ENCODE measurements around the gene CENPC.

DNA sequence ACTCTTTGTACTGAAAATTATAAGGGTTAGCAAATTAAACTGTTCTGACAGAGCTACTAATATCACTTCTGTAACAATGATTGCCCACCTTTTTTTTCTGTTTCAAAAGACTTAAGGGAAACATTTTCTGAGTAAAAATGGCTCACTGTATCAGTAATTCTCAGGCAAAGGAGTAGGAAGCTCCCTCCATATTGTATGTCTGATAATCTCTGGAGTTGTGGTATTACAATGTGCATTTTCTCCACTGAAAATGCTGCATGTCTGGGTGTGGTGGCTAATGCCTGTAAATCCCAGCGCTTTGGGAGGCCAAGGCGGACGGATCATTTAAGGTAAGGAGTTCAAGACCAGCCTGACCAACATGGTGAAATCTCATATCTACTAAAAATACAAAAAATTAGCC is 8.8 kb upstream of the CENPC start:
- TF ChIP-seq, protein P1, sequence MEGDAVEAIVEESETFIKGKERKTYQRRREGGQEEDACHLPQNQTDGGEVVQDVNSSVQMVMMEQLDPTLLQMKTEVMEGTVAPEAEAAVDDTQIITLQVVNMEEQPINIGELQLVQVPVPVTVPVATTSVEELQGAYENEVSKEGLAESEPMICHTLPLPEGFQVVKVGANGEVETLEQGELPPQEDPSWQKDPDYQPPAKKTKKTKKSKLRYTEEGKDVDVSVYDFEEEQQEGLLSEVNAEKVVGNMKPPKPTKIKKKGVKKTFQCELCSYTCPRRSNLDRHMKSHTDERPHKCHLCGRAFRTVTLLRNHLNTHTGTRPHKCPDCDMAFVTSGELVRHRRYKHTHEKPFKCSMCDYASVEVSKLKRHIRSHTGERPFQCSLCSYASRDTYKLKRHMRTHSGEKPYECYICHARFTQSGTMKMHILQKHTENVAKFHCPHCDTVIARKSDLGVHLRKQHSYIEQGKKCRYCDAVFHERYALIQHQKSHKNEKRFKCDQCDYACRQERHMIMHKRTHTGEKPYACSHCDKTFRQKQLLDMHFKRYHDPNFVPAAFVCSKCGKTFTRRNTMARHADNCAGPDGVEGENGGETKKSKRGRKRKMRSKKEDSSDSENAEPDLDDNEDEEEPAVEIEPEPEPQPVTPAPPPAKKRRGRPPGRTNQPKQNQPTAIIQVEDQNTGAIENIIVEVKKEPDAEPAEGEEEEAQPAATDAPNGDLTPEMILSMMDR (IDR thresholded peaks at IDR 0.05; ENCODE audit: low read depth, low read length) = no peak
- no peak for TF ChIP-seq EZH2phosphoT487 (IDR thresholded peaks at IDR 0.05; ENCODE audit: low read depth)

Measured in OCI-LY3 (cell line).